ENCODE results near the gene OR1I1.
A peak's percentile ranks its signal among the peaks of the same experiment; 100 is the strongest.
"Not testable (repeated sequence)": the region's sequence is repeated elsewhere in the genome, so short reads cannot be mapped to it uniquely, and the experiment has no call there.

Gene OR1I1

GRCh38 chr19:15075806-15076205, 6.2 kb upstream of the OR1I1 start:
- no peak for ATAC-seq
- Mint-ChIP-seq H3K27ac (no peak overlapping the region), H3K4me1 (no peaks in the 10 kb centered on the region), H3K36me3 (no peaks in the 10 kb centered on the region), H3K9me3 (no peaks in the 10 kb centered on the region), H3K27me3 (peaks cover under 1% of the 10 kb centered on the region), H3K4me3 (no peak overlapping the region)

- not testable (repeated sequence) for H3K4me1 Mint-ChIP-seq, ATAC-seq, H3K27ac Mint-ChIP-seq, H3K36me3 Mint-ChIP-seq, H3K4me3 Mint-ChIP-seq, H3K9me3 Mint-ChIP-seq
- peaks cover 24% of the 10 kb centered on the region for H3K27me3 Mint-ChIP-seq
Measured at GRCh38 chr19:15080002-15080401, 2.0 kb upstream of the OR1I1 start.

DNA sequence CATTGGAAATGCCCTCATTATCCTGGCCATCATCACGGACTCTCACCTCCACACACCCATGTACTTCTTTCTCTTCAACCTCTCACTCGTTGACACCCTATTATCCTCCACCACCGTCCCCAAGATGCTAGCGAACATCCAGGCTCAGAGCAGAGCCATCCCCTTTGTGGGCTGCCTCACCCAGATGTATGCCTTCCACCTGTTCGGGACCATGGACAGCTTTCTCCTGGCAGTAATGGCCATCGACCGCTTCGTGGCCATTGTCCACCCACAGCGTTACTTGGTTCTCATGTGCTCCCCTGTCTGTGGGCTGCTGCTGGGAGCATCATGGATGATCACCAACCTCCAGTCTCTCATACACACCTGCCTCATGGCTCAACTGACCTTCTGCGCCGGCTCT, 5.2 kb downstream of the OR1I1 start:
- no peak for ATAC-seq
- Mint-ChIP-seq H3K9me3 (no peaks in the 10 kb centered on the region), H3K27me3 (peaks cover 29% of the 10 kb centered on the region), H3K4me1 (no peaks in the 10 kb centered on the region), H3K27ac (no peak overlapping the region), H3K36me3 (no peaks in the 10 kb centered on the region), H3K4me3 (no peak overlapping the region)

DNA sequence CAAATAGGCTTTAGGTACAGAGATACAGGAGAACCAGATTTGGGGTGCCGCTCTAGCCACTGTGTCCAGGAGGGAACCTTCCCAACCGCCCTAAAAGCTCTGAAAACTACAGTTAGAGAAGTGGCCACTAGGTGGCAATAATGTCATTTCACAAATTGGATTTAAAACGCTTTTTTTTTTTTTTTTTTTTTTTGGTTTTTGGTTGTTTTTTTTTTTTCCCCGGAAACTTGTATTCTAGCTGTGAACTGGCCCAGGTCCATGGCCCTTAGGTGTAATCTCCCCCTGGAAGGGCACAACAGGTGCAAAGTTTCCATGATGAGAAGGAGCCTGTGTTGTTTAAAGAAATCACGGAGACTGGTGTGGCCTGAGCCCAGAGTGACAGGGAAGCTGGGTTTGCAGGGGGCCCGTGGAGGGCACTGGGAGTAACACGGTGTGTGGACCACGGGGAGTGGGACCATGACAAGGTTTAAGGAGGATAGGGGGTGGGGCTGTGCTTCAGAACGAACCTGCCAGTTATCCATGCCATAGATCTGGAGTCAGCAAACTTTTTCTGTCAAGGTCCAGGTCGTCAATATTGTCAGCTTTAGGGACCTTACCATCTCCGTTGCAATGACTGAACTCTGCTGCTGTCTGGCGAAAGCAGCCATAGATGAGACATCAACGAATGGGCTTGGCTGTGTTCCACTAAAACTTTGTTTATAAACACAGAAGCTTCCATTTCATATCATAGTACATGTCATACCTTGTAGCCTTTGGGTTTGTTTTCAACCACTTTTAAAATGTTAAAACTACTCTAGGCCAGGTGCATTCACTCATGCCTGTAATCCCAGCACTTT, 10.1 kb downstream of the OR1I1 start:
- H3K9me3 Mint-ChIP-seq: no peaks in the 10 kb centered on the region
- H3K27me3 Mint-ChIP-seq: peaks cover 15% of the 10 kb centered on the region
- ATAC-seq: no peak
- H3K4me3 Mint-ChIP-seq: no peak overlapping the region
- H3K4me1 Mint-ChIP-seq: no peaks in the 10 kb centered on the region
- no peak overlapping the region for H3K27ac Mint-ChIP-seq
- H3K36me3 Mint-ChIP-seq: no peaks in the 10 kb centered on the region

- Mint-ChIP-seq H3K9me3 (no peaks in the 10 kb centered on the region), H3K27me3 (peaks cover 6% of the 10 kb centered on the region), H3K4me3 (no peak overlapping the region), H3K4me1 (no peaks in the 10 kb centered on the region), H3K27ac (no peak overlapping the region), H3K36me3 (no peaks in the 10 kb centered on the region)
- no peak for ATAC-seq
Measured at GRCh38 chr19:15093001-15093400, 11.0 kb downstream of the OR1I1 start.

- no peak for ATAC-seq
- Mint-ChIP-seq H3K9me3 (no peaks in the 10 kb centered on the region), H3K4me3 (no peak overlapping the region), H3K27me3 (no peaks in the 10 kb centered on the region), H3K36me3 (no peaks in the 10 kb centered on the region), H3K27ac (no peak overlapping the region), H3K4me1 (no peaks in the 10 kb centered on the region)
Measured at GRCh38 chr19:15096223-15096622, 14.2 kb downstream of the OR1I1 start.

GRCh38 chr19:15097980-15098379, 16.0 kb downstream of the OR1I1 start:
- H3K4me1 Mint-ChIP-seq, H3K27me3 Mint-ChIP-seq, H3K36me3 Mint-ChIP-seq, H3K9me3 Mint-ChIP-seq, H3K4me3 Mint-ChIP-seq, ATAC-seq, H3K27ac Mint-ChIP-seq: not testable (repeated sequence)

DNA sequence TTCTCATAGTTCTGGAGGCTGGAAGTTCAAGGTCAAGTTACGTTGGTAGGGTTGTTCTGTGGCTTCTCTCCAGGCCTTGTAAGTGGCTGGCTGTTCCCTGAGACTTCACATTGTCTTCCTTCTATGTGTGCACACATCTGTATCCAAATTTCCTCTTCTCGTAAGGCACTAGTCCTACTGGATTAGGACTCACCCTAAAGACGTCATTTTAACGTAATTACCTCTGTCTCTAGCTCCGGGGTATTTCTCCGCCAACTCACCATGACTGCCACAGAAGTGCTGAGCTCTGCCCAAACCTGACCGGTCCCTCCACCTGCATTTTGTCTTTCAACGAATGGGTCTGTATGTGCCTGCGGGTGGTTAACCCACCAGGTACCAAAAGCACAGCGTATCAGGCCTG, 16.4 kb downstream of the OR1I1 start:
- no peaks in the 10 kb centered on the region for H3K36me3 Mint-ChIP-seq
- H3K4me3 Mint-ChIP-seq: no peak overlapping the region
- no peaks in the 10 kb centered on the region for H3K4me1 Mint-ChIP-seq
- H3K27ac Mint-ChIP-seq: no peak overlapping the region
- H3K9me3 Mint-ChIP-seq: peaks cover 2% of the 10 kb centered on the region
- H3K27me3 Mint-ChIP-seq: no peaks in the 10 kb centered on the region
- no peak for ATAC-seq

GRCh38 chr19:15099017-15099582, 17.1 kb downstream of the OR1I1 start:
- Mint-ChIP-seq H3K27me3 (peaks cover 1% of the 10 kb centered on the region), H3K4me3 (no peak overlapping the region), H3K36me3 (peaks cover under 1% of the 10 kb centered on the region), H3K4me1 (no peaks in the 10 kb centered on the region), H3K9me3 (peaks cover 6% of the 10 kb centered on the region), H3K27ac (no peak overlapping the region)
- ATAC-seq: no peak

- peak; percentile 51 for ATAC-seq
- H3K4me1 Mint-ChIP-seq: peaks cover 2% of the 10 kb centered on the region
- peaks cover 11% of the 10 kb centered on the region for H3K9me3 Mint-ChIP-seq
- H3K4me3 Mint-ChIP-seq: no peak overlapping the region
- H3K36me3 Mint-ChIP-seq: peaks cover 4% of the 10 kb centered on the region
- no peak overlapping the region for H3K27ac Mint-ChIP-seq
- H3K27me3 Mint-ChIP-seq: peaks cover 24% of the 10 kb centered on the region
Measured at GRCh38 chr19:15101479-15102082, 19.6 kb downstream of the OR1I1 start.

GRCh38 chr19:15104003-15104402, 22.0 kb downstream of the OR1I1 start:
- no peak overlapping the region for H3K4me3 Mint-ChIP-seq
- H3K36me3 Mint-ChIP-seq: peaks cover 4% of the 10 kb centered on the region
- peaks cover 44% of the 10 kb centered on the region for H3K27me3 Mint-ChIP-seq
- no peak overlapping the region for H3K27ac Mint-ChIP-seq
- no peak for ATAC-seq
- peaks cover 15% of the 10 kb centered on the region for H3K4me1 Mint-ChIP-seq
- H3K9me3 Mint-ChIP-seq: peaks cover 11% of the 10 kb centered on the region

DNA sequence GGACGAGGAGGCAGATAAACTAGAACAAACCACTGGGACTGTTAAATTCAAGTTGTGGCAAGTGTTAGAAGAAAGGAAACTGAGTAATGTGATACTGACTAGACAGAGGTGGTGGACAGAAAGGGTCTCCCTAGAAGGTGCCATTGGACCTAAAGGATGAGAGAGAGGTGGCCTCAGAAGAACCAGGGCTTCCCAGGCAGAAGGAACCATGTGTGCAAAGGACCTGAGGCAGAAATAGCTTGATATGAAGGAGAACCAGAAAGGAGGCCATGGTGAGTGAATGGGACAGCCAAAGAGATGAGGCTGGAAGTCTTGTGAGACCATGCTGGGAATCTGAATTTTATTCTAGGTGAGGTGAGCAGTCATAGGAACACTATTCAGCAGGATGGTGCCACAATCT, 22.4 kb downstream of the OR1I1 start:
- ATAC-seq: no peak
- H3K36me3 Mint-ChIP-seq: peaks cover 4% of the 10 kb centered on the region
- no peak overlapping the region for H3K27ac Mint-ChIP-seq
- no peak overlapping the region for H3K4me3 Mint-ChIP-seq
- H3K27me3 Mint-ChIP-seq: peaks cover 49% of the 10 kb centered on the region
- peaks cover 15% of the 10 kb centered on the region for H3K4me1 Mint-ChIP-seq
- peaks cover 11% of the 10 kb centered on the region for H3K9me3 Mint-ChIP-seq

DNA sequence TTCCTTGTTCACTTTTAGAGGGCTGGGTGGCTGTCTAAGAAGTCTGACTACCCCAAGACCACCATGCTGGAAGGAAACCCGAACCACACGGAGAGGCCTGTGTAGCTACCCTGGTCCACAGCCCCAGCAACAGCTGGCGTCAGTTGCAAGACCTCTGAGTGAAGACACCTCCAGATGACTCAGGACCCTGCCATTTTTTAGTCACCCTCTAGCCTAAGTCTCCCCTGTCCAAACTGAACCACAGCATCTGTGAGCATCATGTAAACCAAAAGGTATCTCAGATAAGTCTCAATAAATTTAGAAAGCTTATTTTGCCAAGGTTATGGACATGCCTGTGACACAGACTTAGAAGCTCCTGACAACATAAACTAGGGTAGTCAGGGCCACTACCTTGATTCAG, 23.0 kb downstream of the OR1I1 start:
- Mint-ChIP-seq H3K36me3 (peaks cover 4% of the 10 kb centered on the region), H3K27me3 (peaks cover 52% of the 10 kb centered on the region), H3K4me3 (no peak overlapping the region), H3K27ac (no peak overlapping the region), H3K9me3 (peaks cover 11% of the 10 kb centered on the region), H3K4me1 (peaks cover 15% of the 10 kb centered on the region)
- ATAC-seq: no peak

DNA sequence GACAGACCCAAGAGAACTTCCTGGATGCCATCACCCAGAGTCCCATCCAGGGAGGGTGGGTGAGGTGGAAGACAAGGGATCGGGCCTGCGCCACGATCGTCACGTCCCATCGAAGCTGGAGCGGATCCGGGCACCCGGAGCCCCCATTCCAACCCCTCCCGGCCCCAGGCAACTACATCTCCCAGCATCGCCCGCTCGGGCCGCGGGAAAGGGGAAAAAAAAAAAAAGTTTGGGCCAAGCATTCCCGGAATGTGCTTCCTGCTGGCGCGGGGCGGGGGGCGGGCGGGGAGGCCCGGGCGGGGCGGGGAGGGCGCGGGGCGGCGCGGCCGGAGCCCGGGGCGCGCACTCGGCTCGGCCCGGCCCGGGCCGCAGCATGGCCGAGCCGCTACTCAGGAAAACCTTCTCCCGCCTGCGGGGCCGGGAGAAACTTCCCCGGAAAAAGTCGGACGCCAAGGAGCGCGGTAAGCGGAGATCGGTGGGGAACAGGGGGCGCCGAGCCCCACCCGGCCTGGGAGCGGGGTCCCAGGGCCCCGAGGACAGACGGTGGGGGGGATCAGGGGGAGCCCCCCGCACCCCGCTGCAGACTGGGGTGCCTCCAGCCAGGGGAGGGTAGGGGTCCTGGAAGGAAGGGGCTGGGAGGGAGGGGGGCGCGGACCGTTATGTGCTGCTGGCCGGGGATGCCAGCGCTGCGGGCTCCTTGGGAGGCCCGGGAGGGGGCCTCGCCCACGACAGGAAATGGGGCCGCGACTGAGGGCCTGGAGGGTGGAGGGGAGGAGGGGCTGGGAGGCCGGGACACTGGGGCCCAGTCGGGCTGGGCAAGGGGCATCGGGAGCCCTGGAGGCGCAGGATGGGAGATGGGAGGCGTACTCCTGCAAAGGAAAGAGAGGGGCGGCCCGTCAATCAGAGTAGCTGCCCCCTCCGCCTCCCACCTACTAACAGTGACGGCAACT, 25.3 kb downstream of the OR1I1 start, which contains the start of gene SYDE1:
TSS of gene SYDE1 (plus strand) at position 341 of the 950 bp plus-strand sequence. CDS start at position 374, 33 bp downstream.
- peak; percentile 18 for ATAC-seq
- Mint-ChIP-seq H3K9me3 (peaks cover 11% of the 10 kb centered on the region), H3K27ac (no peak within 1 kb of the TSS), H3K4me1 (peaks cover 15% of the 10 kb centered on the region), H3K27me3 (peaks cover 52% of the 10 kb centered on the region), H3K36me3 (peaks cover 4% of the 10 kb centered on the region), H3K4me3 (no peak within 1 kb of the TSS)
